Esophagus (tissue), 2 donors: ENCODE data around the gene UBE2QL1. TPM values are rescaled to one million over a fixed set of nuclear protein-coding genes. Genes with fewer than 3 reads are reported as not detected.

Experiments used
- H3K27ac ChIP-seq, 2 donors: one replicate each; pipeline ENCODE4 v1.5.1; 2013; ENCODE audit warnings: low read depth in 2 of 2, mild to moderate bottlenecking in 2 of 2, inconsistent platforms in 1 of 2, low read length in 1 of 2, moderate library complexity in 1 of 2
- H3K27me3 ChIP-seq, 2 donors: one replicate each; pipeline ENCODE4 v1.6.1; 2013; ENCODE audit warnings: low read length in 2 of 2, control low read depth in 1 of 2, mild to moderate bottlenecking in 1 of 2; ENCODE audit not compliant: insufficient read depth in 2 of 2, control insufficient read depth in 1 of 2
- H3K36me3 ChIP-seq, 2 donors: one replicate each; pipeline ENCODE4 v1.6.1; 2013; ENCODE audit warnings: low read length in 1 of 2; ENCODE audit not compliant: control insufficient read depth in 2 of 2, insufficient read depth in 2 of 2
- H3K4me1 ChIP-seq, 2 donors: one replicate each; pipeline ENCODE4 v1.6.1; 2013; ENCODE audit warnings: low read length in 1 of 2; ENCODE audit not compliant: control insufficient read depth in 2 of 2, insufficient read depth in 2 of 2
- H3K4me3 ChIP-seq, 2 donors: one replicate each; pipeline ENCODE4 v1.5.1; 2013; ENCODE audit warnings: low read length in 2 of 2, mild to moderate bottlenecking in 2 of 2, low read depth in 1 of 2, moderate library complexity in 1 of 2
- H3K9me3 ChIP-seq, 2 donors: one replicate each; pipeline ENCODE4 v1.6.1; 2013; ENCODE audit warnings: mild to moderate bottlenecking in 2 of 2, low read depth in 1 of 2, low read length in 1 of 2, moderate library complexity in 1 of 2; ENCODE audit not compliant: control insufficient read depth in 2 of 2, insufficient read depth in 1 of 2
- WGBS, 2 donors: extraction: QIAGEN DNeasy Blood & Tissue Kit; methylation state at CpG; one replicate each; pipeline ENCODE4 v1.1.7; 2013; 5-methylcytosine and 5-hydroxymethylcytosine counted together
- polyA plus RNA-seq, 2 donors: library from polyadenylated mRNA; stranded (reverse); fragments of 200-250 nt; gene quantifications; one replicate each; pipeline ENCODE4 v1.2.3, GENCODE V29; 2013
- donor health status: healthy with polysubstance abuse.
- donor health status: Bipolar disorder and iron deficiency.

The UBE2QL1 gene
- polyA plus RNA-seq, 2 donors = 0.16 to 0.53 TPM

- Histone ChIP-seq H3K27me3 (no peaks in the 10 kb centered on the region), H3K36me3 (no peaks in the 10 kb centered on the region), H3K9me3 (peaks cover 0 to 9% of the 10 kb centered on the region in 2 donors), H3K4me3 (no peak overlapping the region), H3K27ac (no peak overlapping the region), H3K4me1 (no peaks in the 10 kb centered on the region)
- 85 to 86% methylated on average over 2 of the region's 2 CpGs for WGBS, 2 donors
Observed at GRCh38 chr5:6442333-6442732, 6.3 kb upstream of the UBE2QL1 start.

- H3K27ac ChIP-seq = no peak overlapping the region
- H3K4me3 ChIP-seq = no peak overlapping the region
- no peaks in the 10 kb centered on the region for H3K36me3 ChIP-seq
- no peaks in the 10 kb centered on the region for H3K4me1 ChIP-seq
- H3K27me3 ChIP-seq = peaks cover 0 to under 1% of the 10 kb centered on the region in 2 donors
- 64 to 78% methylated on average over 5 of the region's 5 CpGs for WGBS, 2 donors
- H3K9me3 ChIP-seq = peaks cover 0 to 16% of the 10 kb centered on the region in 2 donors
Observed at GRCh38 chr5:6443326-6443725, 5.3 kb upstream of the UBE2QL1 start.

- Histone ChIP-seq H3K9me3 (peaks cover 0 to 15% of the 10 kb centered on the region in 2 donors), H3K4me1 (peaks cover 6 to 7% of the 10 kb centered on the region in 2 donors), H3K36me3 (no peaks in the 10 kb centered on the region), H3K27me3 (peaks cover 4% of the 10 kb centered on the region in 2 donors), H3K4me3 (no peak overlapping the region), H3K27ac (no peak overlapping the region)
- 70 to 71% methylated on average over 12 of the region's 12 CpGs for WGBS, 2 donors
Observed at GRCh38 chr5:6446042-6446441, 2.6 kb upstream of the UBE2QL1 start.

- Histone ChIP-seq H3K27ac (no peak overlapping the region), H3K36me3 (no peaks in the 10 kb centered on the region), H3K4me1 (peaks cover 6 to 7% of the 10 kb centered on the region in 2 donors), H3K4me3 (no peak overlapping the region), H3K9me3 (peaks cover 0 to 15% of the 10 kb centered on the region in 2 donors), H3K27me3 (peaks cover 4% of the 10 kb centered on the region in 2 donors)
- WGBS, 2 donors = 73 to 75% methylated on average over 21 of the region's 21 CpGs
Observed at GRCh38 chr5:6446626-6447309, 1.9 kb upstream of the UBE2QL1 start.

GRCh38 chr5:6447384-6448140 lies 1.1 kb upstream of the UBE2QL1 start:
- H3K27ac ChIP-seq = no peak overlapping the region
- WGBS, 2 donors = 96 to 99% methylated on average over 7 of the region's 7 CpGs

GRCh38 chr5:6448141-6448491 lies 543 bp upstream of the UBE2QL1 start:
- Histone ChIP-seq H3K27ac (no peak overlapping the region), H3K9me3 (peaks cover 0 to 12% of the 10 kb centered on the region in 2 donors), H3K4me3 (no peak overlapping the region), H3K27me3 (peaks cover 4% of the 10 kb centered on the region in 2 donors), H3K4me1 (peaks cover 6 to 7% of the 10 kb centered on the region in 2 donors), H3K36me3 (no peaks in the 10 kb centered on the region)
- 96 to 98% methylated on average over 3 of the region's 3 CpGs for WGBS, 2 donors

More at GRCh38 chr5:6447384-6448140, 1.1 kb upstream of the UBE2QL1 start:
- Histone ChIP-seq H3K4me3 (no peak overlapping the region), H3K27me3 (peaks cover 4% of the 10 kb centered on the region in 2 donors), H3K4me1 (peaks cover 6 to 7% of the 10 kb centered on the region in 2 donors), H3K9me3 (peaks cover 0 to 15% of the 10 kb centered on the region in 2 donors), H3K36me3 (no peaks in the 10 kb centered on the region)

- 15 to 20% methylated on average over 15 of the region's 15 CpGs for WGBS, 2 donors
- peaks cover 0 to 8% of the 10 kb centered on the region in 2 donors for H3K9me3 ChIP-seq
- H3K4me3 ChIP-seq = peak overlapping the region in 1 of 2 donors; percentile 48
- peaks cover 6 to 7% of the 10 kb centered on the region in 2 donors for H3K4me1 ChIP-seq
- H3K36me3 ChIP-seq = no peaks in the 10 kb centered on the region
- no peak overlapping the region for H3K27ac ChIP-seq
- H3K27me3 ChIP-seq = peaks cover 4% of the 10 kb centered on the region in 2 donors
Observed at GRCh38 chr5:6449465-6450158, 953 bp downstream of the UBE2QL1 start.

- WGBS, 2 donors = 46 to 54% methylated on average over 9 of the region's 9 CpGs
- peaks cover 4% of the 10 kb centered on the region in 2 donors for H3K27me3 ChIP-seq
Observed at GRCh38 chr5:6450319-6450833, 1.7 kb downstream of the UBE2QL1 start.

More at GRCh38 chr5:6450319-6450833, 1.7 kb downstream of the UBE2QL1 start:
- Histone ChIP-seq H3K27ac (no peak overlapping the region), H3K36me3 (no peaks in the 10 kb centered on the region), H3K4me3 (no peak overlapping the region), H3K4me1 (peaks cover 6 to 7% of the 10 kb centered on the region in 2 donors), H3K9me3 (peaks cover 0 to 8% of the 10 kb centered on the region in 2 donors)
